HG03558 (cell line): Measurements from ENCODE around the gene FKBP3.
"Not testable (repeated sequence)": the region's sequence is repeated elsewhere in the genome, so short reads cannot be mapped to it uniquely, and the experiment has no call there.

Experiments used
- ATAC-seq: cut with Tn5 transposase; IDR thresholded peaks from one replicate; pipeline ENCODE4 v1.9.1; 2021; ENCODE audit warnings: moderate number of reproducible peaks; ENCODE audit not compliant: unreplicated experiment; ENCODE audit errors: extremely low read depth

Gene FKBP3

DNA sequence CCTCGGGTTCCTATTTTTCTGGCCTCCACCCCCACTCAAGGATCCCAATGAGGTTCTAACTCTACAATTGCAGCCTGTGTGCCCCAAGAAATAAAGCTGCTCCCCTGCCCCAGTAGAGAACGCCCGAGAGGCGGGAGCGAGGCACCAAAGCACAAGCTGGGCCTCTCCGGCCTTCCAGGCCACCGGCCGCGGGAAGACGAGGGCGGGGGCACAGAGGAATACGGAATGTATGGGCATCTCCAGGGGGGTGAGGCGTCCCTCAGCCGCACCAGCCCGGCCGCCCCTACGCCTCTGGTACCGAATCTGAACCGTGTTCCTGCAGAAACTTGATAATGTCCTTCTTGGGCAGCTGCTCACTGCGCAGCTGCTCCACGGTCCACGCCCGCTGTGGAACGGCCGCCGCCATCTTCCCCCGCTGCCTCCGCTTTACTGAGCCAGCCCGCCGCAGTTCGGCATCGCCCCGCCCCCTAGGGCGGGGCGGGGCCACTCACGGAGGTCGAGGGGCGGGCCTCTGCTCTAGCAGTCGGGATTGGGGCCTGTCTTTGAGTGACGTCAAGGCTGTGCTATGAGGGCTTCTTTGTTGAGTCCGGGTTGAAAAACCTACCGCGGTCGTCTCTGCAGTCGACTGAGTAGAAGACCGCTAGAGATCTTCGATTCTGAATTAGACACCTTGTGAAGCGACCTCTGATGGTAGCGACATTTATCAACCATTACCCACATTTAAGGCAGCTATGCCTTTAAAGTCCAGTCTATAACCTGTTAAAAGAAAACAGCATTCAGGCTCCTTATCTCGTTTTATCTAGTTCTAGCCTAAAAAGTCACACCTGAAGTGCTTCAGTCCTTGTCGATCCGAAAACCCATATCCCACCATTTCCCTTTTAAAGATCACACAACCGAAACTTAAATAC lies at the start of gene FKBP3:
Gene FKBP3 (minus strand): TSS at position 431 of the 908 bp plus-strand sequence. CDS start 25 bp downstream, at position 406.
- ATAC-seq: peak; percentile 70

DNA sequence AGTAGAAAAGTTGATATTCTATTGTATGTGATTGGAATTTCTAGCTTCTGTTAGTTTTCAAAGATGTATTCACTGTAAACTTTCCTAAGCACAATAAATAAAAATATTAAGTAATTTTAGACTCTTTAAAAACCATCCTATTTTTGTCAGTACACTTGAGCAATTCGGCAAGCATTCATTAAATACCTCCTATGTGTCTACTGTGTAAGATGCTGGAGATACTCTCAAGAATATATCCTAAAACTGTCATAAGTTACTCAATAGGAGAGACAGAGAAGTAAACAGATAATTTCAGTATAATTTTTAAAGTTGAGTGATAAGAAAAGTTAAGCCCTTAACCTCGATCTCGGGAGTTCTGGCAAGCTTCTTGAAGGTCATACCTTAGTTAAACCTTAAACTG lies 47.5 kb upstream of the FKBP3 start:
- ATAC-seq: no peak

DNA sequence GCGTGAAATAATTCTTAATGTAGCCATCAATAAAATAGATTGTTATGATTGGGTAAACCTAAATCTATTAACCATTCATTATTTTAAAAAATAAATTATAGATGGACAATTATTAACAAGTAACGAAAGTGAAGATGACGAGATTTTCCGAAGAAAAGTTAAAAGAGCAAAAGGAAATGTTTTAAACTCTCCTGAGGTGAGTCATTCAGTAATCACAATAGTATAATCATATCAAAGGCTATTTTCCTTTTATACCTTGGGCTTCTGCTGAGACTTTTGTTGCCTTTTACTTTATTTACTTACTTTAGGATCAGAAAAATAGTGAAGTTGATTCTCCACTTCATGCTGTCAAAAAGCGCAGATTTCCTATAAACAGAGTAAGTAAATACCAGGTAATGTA lies 47.0 kb upstream of the FKBP3 start:
- ATAC-seq: no peak

DNA sequence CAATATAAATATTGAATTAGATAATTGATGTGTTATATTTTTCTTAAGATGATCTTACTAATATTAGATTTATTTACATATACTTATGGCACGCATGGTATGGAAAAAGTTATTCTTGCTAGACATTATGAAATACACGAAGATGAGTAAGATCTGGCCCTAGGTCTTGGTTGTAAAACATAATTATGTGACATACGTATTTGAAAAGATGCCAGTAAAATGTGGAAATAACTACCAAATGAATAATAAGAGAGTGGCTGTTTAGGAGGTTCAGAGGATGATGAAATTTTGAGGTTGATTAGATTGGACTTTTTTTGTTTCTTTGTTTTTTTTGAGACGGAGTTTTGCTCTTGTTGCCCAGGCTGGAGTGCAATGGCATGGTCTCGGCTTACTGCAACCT lies 42.8 kb upstream of the FKBP3 start:
- ATAC-seq: no peak

DNA sequence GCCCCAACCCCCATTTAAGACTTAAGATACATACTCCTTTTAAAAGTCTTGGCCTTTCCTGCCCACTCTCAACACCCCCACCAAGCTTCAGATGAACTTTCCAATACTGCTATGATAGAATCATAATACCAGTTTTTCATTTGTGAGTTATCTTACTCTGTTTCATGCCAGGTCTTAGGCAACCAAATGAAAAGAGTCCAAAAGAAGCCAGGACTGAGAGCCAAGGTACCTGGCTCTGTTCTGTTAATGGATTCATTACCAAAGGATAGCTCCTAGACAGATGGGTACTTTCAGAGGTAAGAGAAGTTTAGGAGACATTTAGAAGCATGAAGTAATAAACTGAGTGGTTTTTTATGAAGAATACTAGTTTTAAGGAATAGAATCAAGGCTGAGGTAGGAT lies 35.6 kb upstream of the FKBP3 start:
- no peak for ATAC-seq

DNA sequence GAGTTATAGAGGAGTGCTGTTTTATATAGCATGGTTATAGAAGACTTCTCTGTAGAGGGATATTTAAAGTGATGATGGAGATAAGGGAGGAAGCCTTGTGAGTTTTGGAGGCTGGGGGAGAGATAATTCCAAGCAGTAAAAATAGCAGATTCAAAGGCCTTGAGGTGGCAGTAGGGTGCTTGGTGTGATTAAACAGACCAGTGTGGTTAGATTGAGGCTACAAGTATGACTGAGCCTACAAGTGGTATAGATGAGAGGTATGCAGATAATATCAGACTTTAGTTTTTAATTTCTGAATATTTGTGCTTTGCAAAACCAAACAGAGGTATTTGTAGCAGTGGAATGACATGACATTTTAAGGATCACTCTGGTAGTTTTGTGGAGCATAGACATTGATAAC lies 21.8 kb upstream of the FKBP3 start:
- peak; percentile 54 for ATAC-seq

DNA sequence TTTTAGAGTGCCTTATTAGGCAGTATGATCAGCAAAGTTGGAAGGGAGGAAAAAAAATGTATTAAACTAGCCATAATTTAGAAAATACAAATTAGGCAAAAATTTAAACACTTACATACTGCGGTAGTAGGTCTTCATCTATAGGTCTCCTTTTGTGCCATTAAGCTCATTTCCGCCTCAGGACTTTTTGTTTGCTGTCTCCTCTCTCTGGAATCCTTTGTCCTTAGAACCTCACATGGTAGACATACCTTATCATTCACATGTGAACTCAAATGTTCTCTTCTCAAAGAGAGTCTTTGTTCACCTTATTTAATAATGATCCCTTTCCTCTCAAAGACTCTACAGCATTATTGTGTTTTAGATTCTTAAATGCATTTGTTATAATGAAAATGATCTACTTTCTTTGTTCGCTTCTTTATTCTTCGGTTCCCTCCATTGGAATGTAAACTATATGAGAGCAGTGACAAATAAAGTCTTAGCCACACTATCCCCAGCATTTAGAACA lies 16.2 kb upstream of the FKBP3 start:
- ATAC-seq: no peak

DNA sequence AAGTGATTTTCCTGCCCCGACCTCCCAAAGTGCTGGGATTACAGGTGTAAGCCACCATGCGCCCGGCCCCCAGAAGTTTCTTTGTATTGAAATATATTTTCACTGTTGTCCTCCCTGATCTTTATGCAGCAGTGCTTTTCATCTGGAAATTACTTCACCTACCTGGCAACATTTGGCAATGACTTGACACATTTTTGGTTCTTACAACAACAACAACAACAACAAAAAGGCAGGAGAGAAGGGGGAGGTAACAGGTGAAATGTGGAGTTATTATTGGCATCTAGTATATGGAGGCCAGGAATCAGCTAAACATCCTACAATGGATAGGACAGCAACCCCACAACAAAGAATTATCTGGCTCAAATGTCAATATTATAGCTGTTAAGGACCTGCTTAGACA lies 15.3 kb upstream of the FKBP3 start:
- ATAC-seq: no peak

DNA sequence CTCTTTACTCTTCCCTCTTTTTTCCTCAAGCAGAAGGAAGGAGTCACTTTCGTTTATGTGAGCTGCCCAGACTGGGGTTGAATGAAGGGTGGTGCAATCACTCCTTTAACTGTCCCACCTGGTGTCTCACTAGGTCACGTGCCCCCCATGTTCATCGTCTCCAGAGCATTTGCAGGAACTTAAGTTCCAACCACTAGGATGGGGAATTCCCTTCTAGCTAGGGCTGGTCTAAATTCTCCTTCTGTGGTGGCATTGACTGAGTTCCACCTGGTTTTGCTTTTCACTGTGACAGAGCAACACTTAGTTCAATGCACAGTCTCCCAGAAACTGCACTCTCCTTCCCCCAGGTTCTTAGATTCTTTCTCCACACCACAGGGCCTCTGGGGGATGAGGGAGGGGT lies 10.9 kb upstream of the FKBP3 start:
- peak; percentile 40 for ATAC-seq

DNA sequence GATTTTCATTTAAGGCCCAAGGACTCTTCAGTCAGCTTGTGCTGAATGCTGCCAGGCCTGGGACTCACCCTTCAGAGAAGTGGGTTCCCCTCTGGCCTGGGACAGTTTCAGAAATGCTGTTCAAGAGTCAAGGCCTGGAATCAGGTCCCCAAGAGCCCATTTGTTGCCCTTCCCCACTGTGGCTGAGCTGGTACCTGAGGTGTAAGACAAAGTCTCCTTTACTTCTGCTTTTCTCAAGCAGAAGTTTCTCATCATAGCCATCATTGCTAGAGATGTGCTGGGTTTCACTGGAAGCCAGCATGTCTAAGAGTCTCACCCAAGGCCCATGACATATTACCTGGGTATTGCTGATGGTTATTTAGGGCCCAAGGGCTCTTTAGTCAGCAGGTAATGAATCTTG lies 10.4 kb upstream of the FKBP3 start:
- no peak for ATAC-seq

DNA sequence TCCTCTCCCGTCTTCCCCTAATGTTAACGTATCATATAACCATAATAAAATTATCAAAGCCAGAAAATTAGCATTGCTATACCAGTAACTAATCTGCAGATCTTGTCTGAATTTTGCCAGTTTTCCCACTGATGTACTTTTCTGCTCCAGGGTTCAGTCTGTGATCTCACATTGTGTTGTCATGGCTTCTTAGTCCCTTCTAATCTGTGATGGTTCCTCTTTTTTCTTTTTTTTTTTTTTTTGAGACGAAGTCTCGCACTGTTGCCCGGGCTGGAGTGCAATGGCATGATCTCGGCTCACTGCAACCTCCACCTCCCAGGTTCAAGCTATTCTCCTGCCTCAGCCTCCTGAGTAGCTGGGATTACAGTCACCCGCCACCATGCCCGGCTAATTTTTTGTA lies 7.8 kb upstream of the FKBP3 start:
- not testable (repeated sequence) for ATAC-seq

DNA sequence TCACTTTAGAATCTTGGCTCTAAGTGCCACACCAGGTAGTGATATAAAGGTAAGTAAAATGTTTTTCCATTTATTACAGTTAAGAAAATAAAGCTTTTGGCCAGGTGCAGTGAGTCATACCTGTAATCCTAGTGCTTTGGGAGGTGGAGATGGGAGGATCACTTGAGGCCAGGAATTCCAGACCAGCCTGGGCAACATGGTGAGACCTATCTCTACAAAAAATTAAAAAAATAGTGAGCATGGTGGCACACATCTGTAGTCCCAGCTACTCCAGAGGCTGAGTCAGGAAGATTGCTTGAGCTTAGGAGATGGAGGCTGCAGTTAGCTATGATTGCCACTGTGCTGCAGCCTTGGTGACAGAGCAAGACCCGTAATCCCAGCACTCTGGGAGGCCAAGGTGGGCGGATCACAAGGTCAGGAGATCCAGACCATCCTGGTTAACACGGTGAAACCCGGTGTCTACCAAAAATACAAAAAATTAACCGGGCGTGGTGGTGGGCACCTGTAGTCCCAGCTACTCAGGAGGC lies 6.4 kb upstream of the FKBP3 start:
- ATAC-seq: no peak

DNA sequence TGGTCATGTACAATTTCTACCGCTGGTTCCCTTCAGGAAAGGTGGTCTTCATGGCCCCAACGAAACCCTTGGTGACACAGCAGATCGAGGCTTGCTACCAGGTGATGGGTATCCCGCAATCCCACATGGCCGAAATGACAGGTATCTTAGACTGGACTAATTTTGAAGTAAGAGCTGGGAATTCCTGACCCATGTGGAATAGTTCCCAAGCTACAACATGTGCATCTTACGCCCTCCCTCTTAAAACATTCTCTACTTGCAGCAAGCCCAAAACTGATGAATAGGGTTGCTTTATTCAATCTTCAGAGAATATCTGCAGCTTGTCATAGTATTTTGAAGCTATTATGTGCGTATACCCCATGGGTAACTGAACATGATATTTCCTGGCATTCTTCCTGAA lies 2.1 kb upstream of the FKBP3 start:
- ATAC-seq: no peak

DNA sequence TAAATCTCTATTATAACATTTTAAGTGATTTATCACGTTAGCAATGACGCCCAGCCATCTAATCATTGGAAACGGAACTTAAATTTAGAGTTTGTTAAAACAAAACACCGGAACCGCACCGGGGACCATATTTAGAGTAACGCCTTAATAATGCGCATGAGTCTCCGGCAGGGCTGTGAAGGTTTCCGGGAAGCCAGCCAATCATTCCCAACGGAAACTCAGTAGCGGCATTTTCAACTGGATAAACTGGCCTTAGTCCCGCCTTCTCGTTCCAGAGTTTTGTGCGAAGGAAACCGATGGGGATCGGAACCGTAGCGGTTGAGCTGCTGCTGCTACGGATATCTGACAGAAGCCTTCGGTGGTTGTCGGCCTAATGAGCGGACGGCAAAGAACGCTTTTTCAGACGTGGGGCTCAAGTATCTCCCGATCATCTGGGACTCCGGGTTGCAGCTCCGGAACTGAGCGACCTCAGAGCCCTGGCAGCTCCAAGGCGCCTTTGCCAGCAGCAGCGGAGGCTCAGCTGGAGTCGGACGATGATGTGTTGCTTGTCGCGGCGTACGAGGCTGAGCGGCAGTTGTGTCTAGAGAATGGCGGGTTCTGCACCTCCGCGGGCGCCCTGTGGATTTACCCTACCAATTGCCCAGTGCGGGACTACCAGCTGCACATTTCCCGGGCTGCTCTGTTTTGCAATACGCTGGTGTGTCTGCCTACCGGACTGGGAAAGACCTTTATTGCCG lies 1.5 kb upstream of the FKBP3 start, which contains the start of gene FANCM:
Gene FANCM (plus strand): TSS at position 272 of the 737 bp plus-strand sequence. CDS start 102 bp downstream, at position 374.
- peak; percentile 19 for ATAC-seq

DNA sequence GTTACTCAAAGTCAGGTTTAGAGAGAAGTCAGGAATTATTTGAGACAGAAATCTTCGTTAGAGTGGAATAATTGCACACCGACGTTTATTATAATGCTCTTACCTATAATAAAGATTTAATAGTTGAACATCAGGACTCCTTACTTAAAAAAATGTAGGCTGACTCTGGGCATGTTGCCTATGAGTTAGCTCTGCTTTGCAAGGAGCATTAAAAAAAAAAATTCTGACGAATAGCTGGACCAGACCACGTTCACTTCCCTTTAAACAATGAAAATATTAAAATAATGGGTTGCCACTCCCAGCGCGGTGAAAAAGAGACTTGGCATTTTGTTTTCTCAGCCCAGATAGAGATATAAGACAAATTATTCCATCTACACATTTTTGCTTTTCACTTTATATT lies 875 bp upstream of the FKBP3 start:
- ATAC-seq: no peak

DNA sequence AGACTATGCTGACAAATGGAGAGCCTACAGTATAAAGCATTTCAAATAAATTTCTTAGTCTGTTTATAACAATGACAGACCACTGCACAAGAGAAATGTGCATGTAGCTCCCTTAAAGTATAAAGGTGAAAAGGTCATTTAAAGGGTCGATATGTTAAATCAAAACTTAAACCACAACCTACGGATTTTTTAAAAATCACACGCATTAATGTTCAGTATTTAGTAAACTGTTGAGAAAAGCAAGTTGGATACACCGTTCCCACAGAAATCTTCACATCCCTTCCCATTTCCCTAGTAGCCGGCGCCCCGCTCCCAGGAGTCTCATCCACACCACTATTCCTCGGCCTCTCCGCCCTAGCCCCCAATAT lies 614 bp downstream of the FKBP3 start:
- ATAC-seq: no peak

DNA sequence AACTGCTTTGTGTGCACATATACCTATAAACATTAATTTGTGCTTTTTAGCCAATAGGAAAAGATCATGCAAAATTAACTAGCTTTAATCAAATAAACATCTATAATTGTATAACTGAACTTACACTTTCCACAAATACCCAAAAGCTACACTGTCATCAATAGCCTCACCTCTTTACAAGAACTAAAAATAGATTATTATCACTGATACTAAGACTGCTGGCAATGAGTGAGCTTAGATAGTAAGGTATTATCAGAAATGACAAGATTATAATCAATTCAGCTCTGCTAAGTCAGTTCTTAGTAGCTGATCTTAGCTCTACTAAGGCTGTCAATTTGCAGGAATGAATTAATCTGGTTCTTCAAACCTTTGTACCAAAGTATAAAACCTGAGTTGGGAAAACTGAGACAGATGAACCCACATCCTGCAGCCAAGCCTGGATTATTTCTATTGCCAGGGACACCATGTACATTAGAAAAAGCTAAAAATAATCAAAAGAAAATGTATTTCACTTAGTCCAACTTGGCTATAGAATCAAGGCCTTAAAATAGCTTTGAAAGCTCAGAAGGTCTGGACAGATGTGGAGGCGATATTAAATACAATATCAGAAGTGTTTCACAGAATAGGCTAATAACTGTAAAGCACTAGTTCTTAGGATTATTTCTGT lies 5.2 kb downstream of the FKBP3 start:
- ATAC-seq: no peak

DNA sequence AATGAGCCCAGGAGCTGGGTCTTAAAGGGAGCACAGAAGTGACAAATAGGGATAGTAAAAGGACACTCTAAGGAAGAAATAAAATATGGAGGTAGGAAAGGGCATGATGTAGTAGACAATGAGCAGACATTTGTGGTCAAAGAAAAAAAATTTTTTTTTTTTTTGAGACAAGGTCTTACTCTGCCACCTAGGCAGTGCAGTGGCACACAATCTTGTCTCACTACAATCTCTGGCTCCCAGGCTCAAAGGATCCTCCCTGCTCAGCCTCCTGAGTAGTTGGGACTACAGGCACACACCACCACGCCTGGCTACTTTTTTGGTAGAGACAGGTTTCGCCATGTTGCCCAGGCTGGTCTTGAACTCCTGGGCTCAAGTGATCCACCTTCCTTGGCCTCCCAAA lies 8.5 kb downstream of the FKBP3 start:
- no peak for ATAC-seq

DNA sequence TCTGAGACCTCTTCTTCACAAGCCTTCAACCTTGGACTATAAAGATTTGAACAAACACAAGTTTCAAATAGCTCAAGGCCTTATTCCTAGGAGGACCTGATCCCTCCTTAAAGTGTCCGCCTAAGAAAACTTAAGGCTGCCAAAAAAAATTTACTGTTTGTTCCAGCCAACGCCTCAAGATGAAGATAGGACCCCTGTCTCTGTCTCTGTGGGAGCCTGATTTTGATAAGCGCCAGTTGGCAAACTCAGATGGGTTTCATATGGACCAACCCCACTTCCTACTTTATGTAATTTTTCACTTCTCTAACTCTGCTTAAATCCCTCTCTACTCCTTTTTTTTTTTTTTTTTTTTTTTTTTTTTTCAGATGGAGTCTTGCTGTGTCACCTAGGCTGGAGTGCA lies 11.0 kb downstream of the FKBP3 start:
- no peak for ATAC-seq

DNA sequence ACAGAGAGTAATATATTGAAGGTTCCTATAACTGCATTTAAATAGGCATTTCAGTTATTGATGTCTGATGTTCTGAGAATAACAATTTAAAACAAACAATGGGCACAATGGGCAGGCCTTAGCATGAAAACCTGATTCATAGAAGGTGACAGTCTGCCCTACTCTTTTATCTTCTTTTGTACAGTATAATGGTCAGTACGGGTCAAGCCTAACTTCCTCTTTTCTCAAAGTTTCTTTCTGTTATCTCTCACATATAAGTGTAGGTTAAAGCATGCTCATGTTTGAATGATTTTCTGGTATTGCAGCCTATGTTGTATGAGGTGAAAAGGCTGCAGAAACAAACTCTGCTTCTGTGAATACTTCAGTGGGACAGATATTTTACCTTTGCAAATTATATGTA lies 14.2 kb downstream of the FKBP3 start:
- ATAC-seq: no peak

DNA sequence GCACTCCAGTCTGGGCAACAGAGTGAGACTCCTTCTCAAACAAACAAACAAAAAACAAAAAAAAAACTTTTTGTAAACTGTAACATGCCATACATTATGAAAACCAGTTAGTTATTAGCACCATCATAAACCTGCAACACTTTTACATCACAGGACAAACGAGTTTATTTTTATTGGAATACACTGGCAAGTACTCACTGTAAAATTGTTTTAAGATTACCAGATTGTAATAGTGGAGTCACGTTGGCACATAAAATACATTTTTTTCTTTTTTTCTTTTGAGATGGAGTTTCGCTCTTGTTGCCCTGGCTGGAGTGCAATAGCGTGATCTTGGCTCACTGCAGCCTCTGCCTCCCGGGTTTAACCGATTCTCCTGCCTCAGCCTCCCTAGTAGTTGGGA lies 15.7 kb downstream of the FKBP3 start:
- no peak for ATAC-seq
